Omental fat pad (tissue), 4 donors: ENCODE results near the gene C10orf71. TPM values are rescaled to one million over a fixed set of nuclear protein-coding genes. Genes with fewer than 3 reads are reported as not detected.

ENCODE experiments used
- ATAC-seq: fragments of 150-250 bp; one replicate; pipeline ENCODE4 v1.9.1; 2016; ENCODE audit warnings: mild to moderate bottlenecking, moderate library complexity; ENCODE audit not compliant: low FRiP score
- DNase-seq: peaks from one replicate; pipeline ENCODE4 v3.0.0-alpha.2; 2019; ENCODE audit warnings: low spot score
- total RNA-seq, 4 donors: library from RNA; depleted of rRNA; stranded (reverse); fragments of >200 nt; gene quantifications; one replicate each; pipeline ENCODE4 v1.1.0, GENCODE V29; 2016
- TF ChIP-seq, protein P1 (sequence below), 3 donors: fragments of 450-650 bp; IDR thresholded peaks; one replicate each; pipeline ENCODE4 v1.5.1; 2016 to 2017; ENCODE audit warnings: antibody characterized with exemption in 3 of 3, mild to moderate bottlenecking in 3 of 3, moderate library complexity in 2 of 3

C10orf71 gene
- total RNA-seq, 4 donors from 2014 or later: not detected

DNA sequence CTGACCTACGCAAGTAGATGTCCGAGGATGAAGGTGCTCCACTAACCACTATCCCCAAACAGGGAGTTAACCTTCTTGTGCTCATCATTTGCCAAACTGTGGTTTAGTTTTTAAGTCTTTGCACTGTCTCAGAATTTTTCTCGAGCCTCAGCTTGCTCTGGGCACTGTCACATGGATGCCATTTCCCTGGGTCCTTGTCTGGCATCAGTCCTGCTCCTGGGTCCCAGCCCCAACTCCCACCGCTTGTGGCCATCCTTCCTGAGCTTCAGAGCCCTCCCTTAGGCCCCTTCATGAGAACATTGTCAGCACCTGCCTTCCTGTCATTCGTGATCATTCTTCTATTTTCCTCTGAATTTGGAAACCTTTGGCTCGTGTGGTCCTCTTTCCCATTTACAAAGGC, 33.8 kb downstream of the C10orf71 start:
- ATAC-seq (no peak), DNase-seq (no peak)
- TF ChIP-seq, protein P1, sequence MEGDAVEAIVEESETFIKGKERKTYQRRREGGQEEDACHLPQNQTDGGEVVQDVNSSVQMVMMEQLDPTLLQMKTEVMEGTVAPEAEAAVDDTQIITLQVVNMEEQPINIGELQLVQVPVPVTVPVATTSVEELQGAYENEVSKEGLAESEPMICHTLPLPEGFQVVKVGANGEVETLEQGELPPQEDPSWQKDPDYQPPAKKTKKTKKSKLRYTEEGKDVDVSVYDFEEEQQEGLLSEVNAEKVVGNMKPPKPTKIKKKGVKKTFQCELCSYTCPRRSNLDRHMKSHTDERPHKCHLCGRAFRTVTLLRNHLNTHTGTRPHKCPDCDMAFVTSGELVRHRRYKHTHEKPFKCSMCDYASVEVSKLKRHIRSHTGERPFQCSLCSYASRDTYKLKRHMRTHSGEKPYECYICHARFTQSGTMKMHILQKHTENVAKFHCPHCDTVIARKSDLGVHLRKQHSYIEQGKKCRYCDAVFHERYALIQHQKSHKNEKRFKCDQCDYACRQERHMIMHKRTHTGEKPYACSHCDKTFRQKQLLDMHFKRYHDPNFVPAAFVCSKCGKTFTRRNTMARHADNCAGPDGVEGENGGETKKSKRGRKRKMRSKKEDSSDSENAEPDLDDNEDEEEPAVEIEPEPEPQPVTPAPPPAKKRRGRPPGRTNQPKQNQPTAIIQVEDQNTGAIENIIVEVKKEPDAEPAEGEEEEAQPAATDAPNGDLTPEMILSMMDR (IDR thresholded peaks at IDR 0.05): no peak

DNA sequence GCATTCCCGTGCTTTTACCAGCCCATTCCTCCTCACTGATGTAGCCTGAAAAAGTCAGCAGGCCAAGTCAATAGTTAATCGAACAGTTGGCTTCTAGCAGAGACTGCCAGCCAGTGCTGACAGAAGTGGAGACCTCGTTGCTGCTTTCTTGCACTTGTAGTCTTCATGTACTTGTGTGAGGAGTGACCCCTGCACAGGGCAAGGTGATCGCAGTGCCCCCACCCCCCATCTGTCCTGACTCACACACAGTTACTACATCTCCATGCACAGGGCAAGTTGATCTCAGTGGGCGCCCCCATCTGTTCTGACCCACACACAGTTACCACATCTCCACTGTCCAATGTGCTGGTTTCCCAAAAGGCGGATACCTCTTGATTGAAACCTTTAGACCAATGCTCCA, 34.2 kb downstream of the C10orf71 start:
- DNase-seq (no peak), ATAC-seq (no peak)
- TF ChIP-seq, protein P1 (IDR thresholded peaks at IDR 0.05): no peak

DNA sequence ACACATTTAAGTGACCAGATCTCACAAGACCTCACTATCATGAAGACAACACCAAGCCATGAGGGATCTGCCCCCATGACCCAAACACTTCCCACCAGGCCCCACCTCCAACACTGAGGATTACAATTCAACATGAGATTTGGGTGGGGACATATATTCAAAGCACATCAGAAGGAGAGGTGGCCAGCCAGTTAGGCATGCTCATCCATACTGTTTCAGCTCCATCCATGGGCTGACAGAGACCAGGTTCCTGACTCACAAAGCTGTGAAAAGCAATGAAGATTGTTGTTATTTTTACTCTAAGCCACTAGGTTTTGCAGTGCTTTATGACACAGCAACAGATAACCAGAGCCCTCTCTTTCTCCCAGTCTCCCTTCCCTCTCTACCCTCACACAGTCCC, 36.0 kb downstream of the C10orf71 start:
- ATAC-seq (no peak), DNase-seq (no peak)
- TF ChIP-seq, protein P1 (IDR thresholded peaks at IDR 0.05): no peak

DNA sequence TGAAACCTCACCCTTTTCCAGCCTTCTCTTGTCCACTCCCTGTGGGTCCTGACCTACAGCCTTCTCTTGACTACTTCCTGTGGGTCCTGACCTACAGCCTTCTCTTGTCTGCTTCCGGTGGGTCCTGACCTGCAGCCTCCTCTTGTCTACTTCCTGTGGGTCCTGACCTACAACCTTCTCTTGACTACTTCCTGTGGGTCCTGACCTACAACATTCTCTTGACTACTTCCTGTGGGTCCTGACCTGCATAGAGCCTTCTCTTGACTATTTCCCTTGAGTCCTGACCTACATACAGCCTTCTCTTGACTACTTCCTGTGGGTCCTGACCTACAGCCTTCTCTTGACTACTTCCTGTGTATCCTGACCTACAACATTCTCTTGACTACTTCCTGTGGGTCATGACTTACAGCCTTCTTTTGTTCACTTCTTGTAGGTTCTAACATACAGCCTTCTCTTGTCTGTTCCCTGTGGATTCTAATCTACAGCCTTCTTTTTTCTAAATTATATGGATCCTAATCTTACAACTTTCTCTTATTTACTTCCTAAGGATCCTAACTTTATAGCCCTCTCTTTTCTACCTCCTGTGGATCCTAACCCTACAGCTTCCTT, 36.5 kb downstream of the C10orf71 start:
- ATAC-seq (no peak), DNase-seq (no peak)
- TF ChIP-seq, protein P1 (IDR thresholded peaks at IDR 0.05): no peak

DNA sequence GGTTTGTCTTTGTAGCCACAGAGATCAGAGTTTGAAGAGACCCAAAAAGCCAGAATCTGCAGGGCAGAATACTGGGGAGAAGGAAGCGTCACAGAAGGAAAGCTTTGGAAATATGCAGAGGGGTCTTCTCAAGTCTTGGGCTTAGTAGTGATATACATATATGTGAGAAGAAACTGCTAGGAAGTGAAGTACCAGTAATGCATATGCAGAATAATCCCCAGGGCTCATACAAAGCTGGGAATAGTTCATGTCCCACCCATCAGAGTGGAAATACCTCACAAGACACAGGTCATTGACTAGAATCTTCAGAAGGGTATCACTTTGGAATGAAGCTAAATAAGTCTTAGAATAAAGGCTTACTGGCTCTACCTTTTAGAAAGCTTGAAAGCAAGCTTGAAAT, 39.6 kb downstream of the C10orf71 start:
- TF ChIP-seq, protein P1 (IDR thresholded peaks at IDR 0.05): no peak
- DNase-seq (no peak), ATAC-seq (no peak)

DNA sequence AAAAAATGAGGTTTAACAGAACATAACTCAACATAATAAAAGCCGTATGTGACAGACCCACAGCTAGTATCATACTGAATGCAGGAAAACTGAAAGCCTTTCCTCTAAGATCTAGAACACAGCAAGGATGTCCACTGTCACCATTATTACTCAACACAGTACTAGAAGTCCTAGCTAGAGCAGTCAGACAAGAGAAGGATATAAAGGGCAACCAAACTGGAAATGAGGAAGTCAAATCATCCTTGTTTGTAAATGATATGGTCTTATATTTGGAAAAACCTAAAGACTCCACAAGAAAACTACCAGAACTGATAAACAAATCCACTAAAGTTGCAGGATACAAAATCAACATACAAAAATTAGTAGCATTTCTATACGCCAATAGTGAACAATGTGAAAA, 45.9 kb downstream of the C10orf71 start:
- DNase-seq (no peak), ATAC-seq (no peak)
- TF ChIP-seq, protein P1 (IDR thresholded peaks at IDR 0.05): no peak

DNA sequence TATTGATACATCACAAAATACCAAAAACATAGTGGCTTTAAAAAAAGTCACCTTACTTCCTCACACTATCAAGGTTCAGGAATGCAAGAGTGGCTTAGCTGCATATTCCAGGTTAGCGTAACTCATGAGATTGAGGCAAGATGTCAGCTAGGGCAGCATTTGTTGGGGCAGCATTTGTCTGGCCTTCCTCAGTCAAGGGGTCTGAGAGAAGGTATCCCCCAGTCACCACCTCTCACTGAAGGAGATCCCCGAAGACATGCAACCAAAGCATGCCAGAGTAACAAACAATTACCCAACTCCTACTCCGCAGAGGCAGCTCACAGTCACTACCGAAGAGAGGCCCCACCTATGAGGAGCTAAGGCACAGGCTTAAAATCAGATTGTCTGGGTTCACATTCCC, 48.4 kb downstream of the C10orf71 start:
- DNase-seq (no peak), ATAC-seq (no peak)
- TF ChIP-seq, protein P1 (IDR thresholded peaks at IDR 0.05): no peak
